Stomach (tissue), 4 donors: ENCODE results near the gene RRP12.

Experiments
- POLR2AphosphoS5 ChIP-seq, 3 donors: sonication (generic); formaldehyde crosslinking; IDR thresholded peaks; one replicate each; pipeline ENCODE4 v1.6.1; 2016; ENCODE audit warnings: antibody characterized with exemption in 3 of 3
- TF ChIP-seq, protein P1 (sequence below), 7 experiments: fragments of 450-650 bp in 4 of 7; fragments of 200-600 bp in 3 of 7; sonication (generic) in 3 of 7; IDR thresholded peaks; one replicate each; pipeline ENCODE4 v1.5.1; 2016 to 2019; ENCODE audit warnings: antibody characterized with exemption in 7 of 7, control low read depth in 2 of 7, mild to moderate bottlenecking in 1 of 7

DNA sequence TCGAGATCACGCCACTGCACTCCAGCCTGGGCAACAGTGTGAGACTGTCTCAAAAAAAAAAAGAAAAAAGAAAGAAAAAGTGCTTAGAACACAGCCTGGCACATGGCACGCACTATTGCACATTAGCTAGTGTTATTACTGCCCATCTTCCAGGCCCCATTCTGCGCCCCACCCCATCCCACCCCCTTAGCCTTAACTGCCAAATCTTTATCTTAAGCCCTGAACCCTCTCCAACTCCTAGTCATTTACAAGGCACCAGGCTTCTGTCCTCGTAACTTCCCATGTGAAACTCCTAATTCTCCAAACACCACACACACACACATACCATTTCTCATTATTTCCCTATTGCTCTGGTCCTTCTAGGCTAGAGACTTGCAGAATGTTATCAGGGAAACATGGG, 71.4 kb downstream of the RRP12 start:
- TF ChIP-seq POLR2AphosphoS5 (IDR thresholded peaks at IDR 0.05), result no peak
- TF ChIP-seq, protein P1, sequence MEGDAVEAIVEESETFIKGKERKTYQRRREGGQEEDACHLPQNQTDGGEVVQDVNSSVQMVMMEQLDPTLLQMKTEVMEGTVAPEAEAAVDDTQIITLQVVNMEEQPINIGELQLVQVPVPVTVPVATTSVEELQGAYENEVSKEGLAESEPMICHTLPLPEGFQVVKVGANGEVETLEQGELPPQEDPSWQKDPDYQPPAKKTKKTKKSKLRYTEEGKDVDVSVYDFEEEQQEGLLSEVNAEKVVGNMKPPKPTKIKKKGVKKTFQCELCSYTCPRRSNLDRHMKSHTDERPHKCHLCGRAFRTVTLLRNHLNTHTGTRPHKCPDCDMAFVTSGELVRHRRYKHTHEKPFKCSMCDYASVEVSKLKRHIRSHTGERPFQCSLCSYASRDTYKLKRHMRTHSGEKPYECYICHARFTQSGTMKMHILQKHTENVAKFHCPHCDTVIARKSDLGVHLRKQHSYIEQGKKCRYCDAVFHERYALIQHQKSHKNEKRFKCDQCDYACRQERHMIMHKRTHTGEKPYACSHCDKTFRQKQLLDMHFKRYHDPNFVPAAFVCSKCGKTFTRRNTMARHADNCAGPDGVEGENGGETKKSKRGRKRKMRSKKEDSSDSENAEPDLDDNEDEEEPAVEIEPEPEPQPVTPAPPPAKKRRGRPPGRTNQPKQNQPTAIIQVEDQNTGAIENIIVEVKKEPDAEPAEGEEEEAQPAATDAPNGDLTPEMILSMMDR (IDR thresholded peaks at IDR 0.05), result no peak
